Raji (cell line): ENCODE results near the gene SNX20.

Experiments
- POLR2A ChIP-seq: IDR thresholded peaks from 2 replicates; pipeline ENCODE4 v1.6.1; 2011; ENCODE audit warnings: low read depth, low read length, control low read depth; ENCODE audit not compliant: insufficient read depth

Gene SNX20

DNA sequence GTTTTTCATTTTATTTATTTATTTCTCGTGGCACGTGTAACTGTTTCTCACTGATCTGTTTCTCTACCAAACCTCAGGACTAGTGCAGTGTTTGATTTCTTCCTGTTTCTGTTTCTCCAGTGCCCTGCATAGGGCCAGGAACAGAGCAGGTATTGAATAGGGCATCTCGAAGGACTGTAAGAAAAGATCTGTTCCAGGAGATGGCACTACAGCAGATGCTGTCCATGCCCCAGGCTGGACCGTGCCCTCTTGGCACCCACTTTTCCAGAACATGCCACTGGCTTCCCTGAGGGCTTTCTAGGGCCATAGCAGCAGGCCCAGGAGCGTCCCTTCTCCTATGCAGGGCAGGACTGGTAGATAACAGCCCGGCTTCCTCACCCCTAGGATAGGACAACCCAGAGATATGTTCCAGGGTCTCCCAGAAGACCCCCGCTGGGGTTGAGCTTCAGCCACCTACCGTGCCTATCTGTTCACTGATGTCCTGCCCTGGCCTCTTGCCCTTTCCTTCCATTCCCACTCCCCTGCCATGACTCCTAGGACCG, 4.4 kb downstream of the SNX20 start:
- no peak for TF ChIP-seq POLR2A

DNA sequence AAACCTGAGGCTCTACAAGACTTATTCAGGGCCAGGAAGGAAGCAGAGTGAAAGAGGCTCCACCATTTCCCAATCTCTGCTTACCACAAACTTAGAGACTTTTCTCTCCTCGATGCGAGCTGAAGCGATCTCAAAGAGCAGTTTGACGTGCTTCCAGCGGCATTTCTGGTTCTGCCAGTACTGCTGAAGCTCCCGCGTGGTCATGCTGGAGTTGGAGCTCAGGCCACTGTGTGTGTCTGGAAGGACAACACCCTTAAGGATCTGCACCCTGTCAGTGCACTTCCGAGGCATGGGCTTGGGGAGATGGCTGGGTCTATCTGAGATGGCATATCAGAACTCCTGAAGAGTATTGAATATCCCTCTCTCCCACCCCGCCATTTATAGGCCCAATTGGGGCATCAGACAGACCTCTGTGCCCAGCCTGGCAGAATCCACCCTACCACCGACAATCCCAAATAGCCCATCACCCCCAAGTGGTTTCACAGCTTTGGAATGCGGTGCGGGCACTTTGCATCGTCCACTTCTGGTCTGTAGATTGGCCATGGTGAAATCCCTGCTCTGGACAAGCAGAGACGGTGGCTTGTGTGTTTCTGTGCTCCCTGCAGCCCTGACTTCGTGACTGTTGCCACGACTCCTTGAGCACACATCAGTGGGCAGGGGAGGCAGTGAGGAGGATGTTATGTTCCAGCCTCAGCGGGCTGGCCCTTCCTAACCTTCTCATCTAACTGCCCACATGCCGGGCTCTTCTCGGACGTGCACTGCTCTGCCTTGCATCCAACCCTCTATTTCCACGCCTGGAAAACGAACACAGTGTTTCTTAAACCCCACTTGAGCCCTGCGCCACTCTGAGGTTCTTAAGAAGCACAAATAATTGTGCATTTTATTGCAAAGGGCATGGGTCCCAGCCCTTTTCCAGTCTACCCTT, 5.2 kb downstream of the SNX20 start:
- no peak for TF ChIP-seq POLR2A

DNA sequence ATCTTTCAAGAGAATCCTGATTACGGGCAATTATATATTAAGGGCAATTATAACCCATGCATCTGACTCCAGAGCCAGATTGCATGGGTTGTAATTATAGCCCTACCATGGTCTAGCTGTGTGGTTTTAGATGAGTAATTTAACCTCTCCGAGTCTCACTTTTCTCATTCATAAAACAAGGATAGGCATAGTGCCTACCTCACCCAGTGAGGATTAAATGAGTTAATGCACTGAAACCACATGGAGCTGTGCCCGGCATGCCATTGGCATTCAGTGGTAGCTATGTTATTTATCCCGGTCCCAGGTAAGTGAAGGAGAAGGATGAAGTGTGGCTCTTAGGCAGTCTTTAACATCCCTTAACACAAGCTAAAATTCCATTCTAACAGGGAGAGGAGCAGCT, 6.3 kb downstream of the SNX20 start:
- TF ChIP-seq POLR2A, result no peak

DNA sequence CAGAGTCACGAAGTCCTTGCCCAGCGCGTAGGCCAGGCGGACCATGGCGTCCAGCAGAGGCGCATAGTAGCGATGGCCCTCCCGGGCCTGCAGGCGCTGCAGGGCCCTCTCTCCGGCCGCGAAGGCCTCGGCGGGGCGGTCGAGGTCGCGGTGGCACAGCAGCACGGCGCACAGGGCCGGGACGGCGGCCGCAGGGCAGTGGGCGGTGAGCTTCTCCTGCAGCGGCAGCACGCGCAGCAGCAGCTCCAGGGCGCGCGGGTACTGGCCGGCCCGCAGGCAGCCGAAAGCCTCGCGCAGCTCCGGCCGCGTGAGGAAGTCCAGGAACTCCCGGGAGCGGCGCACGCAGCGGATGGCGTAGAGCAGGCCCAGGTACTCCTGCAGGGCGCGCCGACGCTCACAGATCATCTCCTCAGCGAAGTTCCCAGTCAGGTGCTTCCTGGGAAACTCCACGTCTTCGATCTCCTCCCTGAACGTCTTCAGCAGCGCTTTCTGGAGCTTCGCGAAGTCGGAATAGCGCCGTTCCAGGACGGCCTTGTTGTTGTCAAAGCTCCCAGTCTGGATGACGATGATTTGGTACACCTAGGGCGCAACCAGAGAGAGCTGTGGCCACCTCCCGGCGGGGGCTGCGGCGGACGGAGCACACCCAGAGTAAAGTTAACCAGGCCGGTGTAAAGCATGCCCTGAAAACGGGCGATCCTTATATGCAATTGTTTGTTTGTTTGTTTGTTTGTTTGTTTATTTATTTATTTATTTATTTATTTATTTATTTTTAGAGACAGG, 7.4 kb downstream of the SNX20 start:
- no peak for TF ChIP-seq POLR2A

DNA sequence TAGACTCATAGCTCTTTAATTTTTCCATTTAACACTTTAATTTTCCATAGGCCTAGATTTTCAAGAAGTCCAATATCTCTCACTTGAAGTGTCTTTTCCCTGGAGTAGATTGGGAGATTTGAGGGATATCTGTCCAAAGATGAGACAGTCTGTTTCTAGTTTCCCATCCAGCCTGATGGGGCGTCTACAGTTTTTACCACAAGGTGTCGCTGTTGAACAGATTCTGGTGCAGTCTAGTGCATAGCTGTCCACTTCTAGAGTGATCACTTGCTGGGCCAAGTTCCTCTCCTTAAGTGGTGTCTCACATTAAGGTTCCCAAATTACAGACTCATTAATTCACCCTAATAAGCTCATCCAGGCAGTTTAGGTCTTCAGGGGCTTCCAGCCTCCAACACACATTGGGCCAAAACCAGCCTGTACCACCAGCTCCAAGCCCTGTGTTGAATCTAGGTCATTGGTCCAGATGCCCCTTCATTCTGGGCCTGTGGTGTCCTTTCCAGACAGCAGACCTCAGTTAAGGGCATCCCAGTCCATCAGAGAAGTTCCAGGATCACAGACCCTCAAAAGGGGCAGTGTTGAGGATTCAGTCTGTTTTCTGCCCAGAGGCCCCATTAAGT, 9.4 kb downstream of the SNX20 start:
- TF ChIP-seq POLR2A, result no peak

DNA sequence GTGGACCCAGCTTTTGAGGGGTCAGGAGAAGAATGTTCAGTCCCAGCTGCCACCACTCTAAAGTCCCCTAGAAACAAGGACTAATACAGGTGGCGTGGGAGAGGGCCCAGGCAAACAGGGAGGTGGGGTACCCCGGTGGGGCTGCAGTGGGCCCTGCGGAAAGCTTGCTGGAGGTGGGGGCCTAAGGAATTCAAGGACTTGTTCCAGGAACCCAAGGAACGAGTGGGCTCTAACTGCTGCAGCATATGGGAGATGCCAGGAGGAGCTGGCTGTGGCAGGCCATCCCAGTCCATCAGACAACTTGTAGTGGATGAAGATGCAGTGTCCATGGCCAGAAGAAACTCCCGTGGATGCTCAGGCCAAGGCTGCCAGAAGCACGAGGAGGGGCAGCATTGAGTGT, 10.6 kb downstream of the SNX20 start:
- TF ChIP-seq POLR2A, result no peak

DNA sequence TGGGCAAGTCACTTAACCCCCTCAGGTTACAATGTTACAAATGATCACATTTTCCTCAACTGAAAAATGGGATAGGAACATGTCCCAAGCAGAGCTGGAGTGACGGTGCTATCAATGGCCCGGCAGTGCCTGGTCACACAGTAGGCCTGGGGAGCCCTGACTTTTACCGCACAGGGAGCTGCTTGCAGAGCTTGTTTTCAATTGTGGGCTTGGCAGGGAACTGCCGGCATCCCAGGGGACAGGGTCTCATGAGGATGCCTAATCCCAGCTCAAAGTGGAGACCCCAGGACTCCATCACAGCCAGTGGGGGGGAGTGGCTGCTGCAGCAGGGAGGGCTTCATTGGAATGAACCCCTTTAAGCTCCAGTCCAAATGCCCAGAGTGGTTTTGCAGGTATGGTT, 11.4 kb downstream of the SNX20 start:
- no peak for TF ChIP-seq POLR2A

DNA sequence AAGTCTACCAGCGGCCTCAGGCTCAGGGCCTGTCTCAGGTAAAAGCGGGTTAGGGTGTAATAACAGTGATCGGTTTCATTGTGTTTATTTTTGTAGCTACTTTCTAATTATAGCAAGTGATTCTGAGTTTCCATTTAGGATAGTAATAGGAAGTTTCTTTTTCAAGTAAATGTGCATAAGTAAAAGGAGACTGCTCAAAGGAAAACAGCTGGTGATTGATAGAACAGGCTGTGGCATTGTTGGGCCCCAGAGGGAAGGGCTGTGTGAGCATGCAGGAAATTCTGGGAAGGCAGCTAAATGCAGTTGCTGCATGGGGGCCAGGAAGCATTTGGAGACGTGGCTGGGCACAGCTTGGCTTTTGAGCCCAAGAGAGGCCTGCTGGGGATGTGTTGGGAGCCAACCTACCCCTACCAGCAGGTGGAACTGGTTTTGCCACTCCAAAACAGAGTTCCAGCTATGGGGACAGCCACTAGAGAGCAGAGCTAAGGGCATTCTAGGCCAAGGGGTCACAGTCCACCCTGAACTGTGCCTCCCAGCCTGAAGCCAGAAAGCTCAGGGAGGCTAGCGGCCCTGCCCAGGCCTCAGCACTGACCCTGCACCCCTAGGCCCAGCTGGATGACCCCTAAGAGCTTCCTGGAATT, 12.6 kb downstream of the SNX20 start:
- no peak for TF ChIP-seq POLR2A

DNA sequence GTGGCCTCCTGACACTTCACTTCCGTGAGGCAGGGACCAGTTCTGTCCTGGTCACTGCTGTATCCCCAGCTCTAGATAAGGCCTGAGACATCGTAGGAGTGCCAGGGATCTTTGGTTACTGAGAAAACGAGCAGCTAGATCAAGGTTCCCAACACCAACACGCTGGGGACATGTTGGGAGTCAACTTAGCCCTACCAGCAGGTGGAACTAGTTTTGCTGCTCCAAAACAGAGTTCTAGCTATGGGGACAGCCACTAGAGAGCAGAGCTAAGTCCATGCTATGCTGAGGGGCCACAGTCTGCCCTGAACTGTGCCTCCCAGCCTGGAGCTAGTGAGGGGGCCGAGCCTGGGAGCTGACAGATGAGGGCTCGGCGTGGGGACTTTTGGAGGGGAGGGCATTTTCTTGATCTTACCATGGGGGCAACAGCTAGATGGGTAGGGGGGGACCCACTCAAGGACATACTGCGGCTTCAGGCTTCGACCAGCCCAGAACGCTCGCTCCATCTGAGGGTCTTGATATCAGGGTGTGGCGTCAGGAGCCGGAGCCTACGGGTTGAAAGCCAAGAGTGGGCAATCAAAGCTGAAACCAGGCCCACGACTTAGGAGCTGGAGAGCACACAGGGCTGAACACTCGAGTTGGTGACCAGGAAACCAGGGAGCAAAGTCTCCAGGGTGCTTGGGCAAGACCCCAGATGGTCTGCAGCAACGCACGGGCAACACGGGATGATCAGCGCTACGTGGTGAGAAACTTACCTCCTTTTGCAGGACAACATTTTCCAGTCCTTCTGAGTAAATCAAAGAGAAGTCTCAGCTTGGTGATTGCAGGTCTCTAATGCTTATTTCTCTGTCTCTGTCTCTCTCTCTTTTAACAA, 13.4 kb downstream of the SNX20 start:
- TF ChIP-seq POLR2A, result no peak

DNA sequence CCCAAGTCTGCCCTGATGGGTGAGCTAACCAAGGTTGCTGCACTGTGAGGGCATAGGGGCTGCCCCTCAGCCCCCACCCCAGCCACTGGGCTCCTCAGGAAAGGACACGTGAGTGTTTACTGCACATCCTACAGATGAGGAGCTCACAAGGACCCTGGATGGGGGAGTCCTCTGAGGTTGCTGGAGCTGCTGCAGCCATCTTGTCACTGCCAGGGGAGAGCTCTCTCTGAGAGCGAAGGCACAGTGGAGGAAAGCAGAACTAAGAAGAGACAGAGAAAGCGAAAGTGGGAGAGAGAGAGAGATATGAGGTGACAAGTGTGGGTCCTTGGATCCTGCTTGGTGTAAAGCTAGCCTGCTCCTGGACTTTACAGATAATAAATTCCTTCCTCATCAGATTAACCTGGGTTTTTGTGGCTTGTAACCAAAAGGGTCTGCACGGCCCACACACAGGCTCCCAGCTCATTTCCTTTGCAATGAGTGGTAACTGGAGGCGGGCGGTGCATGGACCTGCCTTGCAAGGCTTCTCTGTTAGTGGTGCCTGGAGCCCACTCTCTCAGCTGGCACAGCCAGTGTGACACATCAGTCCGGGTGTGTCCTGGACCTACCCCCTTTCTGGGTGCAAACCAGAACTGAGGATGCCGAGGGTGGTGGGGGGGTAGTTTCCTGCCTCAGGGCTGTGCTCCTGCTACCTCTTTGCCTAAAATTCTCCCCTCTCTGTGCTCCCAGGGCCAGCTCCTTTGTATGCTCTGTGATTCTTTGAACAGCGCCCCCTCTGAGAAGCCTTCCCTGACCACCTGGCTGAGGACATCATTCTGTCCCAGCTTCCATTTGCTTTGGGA, 14.2 kb downstream of the SNX20 start:
- no peak for TF ChIP-seq POLR2A

DNA sequence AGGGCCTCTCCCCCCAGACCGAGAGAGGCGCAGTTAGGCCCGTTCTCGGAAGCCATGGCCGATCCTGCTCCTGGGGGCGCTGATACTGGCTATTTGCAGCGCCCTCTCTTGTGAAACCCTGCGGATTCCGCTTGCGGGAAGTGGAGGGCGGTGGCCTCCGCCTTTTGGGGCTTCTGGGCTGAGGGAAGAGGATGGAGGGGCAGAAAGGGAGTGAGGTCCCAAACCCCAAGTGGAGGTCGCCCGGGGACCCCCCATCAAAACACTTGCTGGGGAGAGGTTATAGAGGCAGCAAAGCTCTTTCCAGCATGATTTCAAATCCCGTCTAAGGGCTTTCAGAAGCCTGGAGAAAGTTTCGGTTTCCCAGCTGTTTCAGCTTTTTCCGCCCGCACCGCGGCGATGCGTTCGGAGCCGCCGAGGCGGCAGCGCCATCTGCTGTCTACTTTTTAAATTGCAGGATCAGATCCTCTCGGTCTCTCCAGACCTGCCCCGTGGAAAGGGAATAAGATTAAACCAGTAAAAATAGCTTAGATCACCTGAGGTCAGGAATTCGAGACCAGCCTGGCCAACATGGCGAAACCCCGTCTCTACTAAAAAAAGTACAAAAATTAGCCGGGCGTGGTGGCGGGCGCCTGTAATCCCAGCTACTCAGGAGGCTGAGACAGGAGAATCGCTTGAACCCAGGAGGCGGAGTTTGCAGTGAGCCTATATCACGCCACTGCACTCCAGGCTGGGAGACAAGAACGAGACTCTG, 15.8 kb downstream of the SNX20 start:
- no peak for TF ChIP-seq POLR2A

DNA sequence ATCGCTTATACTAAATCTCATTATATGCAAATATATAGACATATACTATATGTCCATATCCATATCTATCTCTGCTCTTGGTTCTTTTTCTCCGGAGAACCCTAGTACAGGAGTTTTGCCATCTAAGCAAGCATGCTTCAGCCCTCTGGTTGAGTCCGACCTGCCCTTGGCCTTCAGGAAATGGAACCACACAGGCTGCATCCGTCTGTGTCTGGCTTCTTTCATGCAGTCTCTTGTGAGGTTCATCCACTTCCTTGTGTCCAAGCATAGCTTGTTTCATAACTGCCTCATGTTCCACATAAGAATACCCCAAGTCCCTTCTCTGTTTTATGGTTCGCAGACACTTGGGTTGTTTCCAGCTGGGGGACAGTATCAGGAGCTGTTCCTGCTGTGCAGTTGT, 16.8 kb downstream of the SNX20 start:
- TF ChIP-seq POLR2A, result no peak

DNA sequence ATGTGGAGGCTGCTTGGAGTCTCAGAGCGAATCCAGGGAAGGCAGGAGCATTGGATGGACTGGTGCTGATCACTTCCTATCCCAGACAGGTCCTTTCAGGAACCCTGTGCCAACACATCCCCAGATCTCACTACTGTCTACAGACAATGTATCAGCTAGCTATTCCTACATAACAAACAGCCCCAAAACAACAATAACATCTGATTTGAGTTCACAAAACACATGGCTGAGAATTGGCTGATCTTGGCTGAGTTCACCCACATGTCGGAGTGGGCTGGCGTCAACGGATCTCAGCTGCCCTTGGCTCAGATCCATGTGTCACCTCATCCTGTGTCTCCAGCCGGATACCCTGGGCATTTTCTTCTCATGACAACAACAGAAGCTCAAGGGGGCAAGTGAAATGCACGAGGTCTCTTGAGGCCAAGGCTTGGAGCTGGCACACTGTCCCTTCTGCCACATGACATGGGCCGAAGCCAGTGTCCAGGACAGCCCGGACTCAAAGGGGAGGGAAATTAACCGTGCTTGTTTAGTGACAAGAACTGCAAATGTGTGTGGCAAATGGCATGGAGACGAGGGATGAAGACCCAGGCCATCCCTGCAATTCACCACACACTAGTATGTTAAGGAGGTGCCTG, 18.7 kb downstream of the SNX20 start:
- no peak for TF ChIP-seq POLR2A
